DND-41 (cell line): ENCODE measurements around the gene LOXL3.

Experiments used
- EZH2 ChIP-seq: IDR thresholded peaks from 3 replicates; pipeline ENCODE4 v1.6.1; 2012; ENCODE audit warnings: borderline replicate concordance, low read depth, mild to moderate bottlenecking, moderate library complexity, low read length, inconsistent platforms; ENCODE audit not compliant: severe bottlenecking
- TF ChIP-seq, protein P1 (sequence below): IDR thresholded peaks from 2 replicates; pipeline ENCODE4 v1.5.1; 2012; ENCODE audit warnings: borderline replicate concordance, low read length, moderate library complexity, mild to moderate bottlenecking; ENCODE audit not compliant: poor library complexity, severe bottlenecking; ENCODE audit errors: extremely low read depth

DNA sequence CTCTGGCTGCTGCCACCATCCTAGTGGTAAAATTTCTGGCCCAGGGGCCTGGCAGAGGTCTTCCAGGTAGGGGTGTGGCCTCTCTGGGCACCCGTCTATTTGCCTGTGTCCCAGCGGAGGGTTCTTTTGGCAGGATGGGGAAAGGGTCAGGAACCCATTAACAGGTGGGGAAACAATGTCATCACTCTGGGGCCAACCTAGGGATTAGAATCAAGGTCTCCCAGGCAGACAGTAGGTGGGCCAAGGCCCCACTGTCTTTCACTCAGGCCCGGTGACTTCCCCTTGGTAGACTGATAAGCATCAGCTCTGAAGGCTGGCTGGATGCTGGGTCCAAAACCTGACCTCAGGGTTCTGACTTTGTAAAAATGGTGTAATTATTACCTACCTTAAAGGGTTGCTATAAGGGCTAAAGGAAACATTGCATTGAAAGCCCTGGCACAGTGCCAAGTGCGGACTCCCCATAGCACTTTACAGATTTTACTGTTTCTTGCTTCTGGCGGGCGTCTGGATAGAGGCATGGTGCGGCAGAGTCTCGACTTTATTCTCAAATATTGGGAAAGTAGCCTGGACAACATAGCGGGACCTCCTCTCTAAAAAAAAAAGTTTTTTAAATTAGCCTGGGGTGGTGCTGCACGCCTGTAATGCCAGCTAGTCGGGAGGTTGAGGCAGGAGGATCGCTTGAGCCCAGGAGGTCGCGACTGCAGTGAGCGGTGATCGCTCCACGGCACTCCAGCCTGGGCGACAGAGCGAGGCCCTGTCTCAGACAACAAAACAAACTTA, 56.6 kb downstream of the LOXL3 start:
- TF ChIP-seq EZH2, result no peak
- TF ChIP-seq, protein P1, sequence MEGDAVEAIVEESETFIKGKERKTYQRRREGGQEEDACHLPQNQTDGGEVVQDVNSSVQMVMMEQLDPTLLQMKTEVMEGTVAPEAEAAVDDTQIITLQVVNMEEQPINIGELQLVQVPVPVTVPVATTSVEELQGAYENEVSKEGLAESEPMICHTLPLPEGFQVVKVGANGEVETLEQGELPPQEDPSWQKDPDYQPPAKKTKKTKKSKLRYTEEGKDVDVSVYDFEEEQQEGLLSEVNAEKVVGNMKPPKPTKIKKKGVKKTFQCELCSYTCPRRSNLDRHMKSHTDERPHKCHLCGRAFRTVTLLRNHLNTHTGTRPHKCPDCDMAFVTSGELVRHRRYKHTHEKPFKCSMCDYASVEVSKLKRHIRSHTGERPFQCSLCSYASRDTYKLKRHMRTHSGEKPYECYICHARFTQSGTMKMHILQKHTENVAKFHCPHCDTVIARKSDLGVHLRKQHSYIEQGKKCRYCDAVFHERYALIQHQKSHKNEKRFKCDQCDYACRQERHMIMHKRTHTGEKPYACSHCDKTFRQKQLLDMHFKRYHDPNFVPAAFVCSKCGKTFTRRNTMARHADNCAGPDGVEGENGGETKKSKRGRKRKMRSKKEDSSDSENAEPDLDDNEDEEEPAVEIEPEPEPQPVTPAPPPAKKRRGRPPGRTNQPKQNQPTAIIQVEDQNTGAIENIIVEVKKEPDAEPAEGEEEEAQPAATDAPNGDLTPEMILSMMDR, result no peak
